GM12801 (cell line): ENCODE measurements around the gene DTNB.

Experiments used
- TF ChIP-seq, protein P1 (sequence below): IDR thresholded peaks from one replicate; pipeline ENCODE4 v1.5.1; 2011; ENCODE audit warnings: control low read depth; ENCODE audit not compliant: insufficient read length; ENCODE audit errors: extremely low read depth

DTNB gene

DNA sequence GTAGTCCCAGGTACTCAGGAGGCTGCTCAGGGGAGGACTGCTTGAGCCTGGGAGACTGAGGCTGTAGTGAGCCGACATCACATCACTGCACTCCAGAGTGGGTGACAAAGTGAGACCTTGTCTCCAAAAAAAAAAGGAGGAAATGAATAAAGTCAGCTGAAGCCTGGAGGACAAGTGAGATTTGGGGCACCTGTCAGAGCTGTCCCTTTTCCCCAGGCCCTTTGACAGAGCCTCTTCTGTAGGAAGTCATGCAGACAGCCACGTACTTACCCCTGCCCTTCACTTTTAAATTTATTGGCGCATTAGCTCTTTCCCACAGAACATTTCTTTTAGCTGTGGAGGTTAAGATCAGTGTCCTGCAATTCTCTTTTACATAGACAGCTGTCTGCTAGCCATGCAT, 180.7 kb downstream of the DTNB start:
- TF ChIP-seq, protein P1, sequence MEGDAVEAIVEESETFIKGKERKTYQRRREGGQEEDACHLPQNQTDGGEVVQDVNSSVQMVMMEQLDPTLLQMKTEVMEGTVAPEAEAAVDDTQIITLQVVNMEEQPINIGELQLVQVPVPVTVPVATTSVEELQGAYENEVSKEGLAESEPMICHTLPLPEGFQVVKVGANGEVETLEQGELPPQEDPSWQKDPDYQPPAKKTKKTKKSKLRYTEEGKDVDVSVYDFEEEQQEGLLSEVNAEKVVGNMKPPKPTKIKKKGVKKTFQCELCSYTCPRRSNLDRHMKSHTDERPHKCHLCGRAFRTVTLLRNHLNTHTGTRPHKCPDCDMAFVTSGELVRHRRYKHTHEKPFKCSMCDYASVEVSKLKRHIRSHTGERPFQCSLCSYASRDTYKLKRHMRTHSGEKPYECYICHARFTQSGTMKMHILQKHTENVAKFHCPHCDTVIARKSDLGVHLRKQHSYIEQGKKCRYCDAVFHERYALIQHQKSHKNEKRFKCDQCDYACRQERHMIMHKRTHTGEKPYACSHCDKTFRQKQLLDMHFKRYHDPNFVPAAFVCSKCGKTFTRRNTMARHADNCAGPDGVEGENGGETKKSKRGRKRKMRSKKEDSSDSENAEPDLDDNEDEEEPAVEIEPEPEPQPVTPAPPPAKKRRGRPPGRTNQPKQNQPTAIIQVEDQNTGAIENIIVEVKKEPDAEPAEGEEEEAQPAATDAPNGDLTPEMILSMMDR, result no peak

DNA sequence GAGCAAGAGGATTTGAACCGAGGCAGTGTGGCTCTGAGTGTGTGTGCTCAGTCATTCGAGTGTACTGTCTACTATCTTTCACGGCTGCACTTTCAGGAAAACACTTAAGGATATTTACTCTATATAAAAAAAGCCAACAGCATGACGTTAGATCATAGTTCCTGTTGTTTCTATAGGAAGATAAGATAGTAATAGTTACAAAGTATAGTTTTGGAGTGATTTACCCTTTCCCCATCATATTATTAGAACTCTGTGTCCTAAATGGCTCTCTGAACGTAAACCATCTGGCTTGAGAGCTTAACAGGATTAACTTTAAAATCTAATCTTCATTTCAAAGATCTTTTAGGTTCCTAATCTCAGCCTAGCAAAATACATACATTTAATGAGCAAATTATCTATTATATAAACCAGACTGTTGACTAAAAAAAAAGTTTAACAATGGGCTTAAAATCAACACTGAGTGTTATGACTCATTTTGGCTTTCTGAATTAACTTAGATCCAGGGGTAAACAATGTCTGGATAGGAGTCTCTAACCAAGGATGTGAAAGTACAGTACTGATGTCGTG, 181.3 kb downstream of the DTNB start:
- TF ChIP-seq, protein P1, result no peak

DNA sequence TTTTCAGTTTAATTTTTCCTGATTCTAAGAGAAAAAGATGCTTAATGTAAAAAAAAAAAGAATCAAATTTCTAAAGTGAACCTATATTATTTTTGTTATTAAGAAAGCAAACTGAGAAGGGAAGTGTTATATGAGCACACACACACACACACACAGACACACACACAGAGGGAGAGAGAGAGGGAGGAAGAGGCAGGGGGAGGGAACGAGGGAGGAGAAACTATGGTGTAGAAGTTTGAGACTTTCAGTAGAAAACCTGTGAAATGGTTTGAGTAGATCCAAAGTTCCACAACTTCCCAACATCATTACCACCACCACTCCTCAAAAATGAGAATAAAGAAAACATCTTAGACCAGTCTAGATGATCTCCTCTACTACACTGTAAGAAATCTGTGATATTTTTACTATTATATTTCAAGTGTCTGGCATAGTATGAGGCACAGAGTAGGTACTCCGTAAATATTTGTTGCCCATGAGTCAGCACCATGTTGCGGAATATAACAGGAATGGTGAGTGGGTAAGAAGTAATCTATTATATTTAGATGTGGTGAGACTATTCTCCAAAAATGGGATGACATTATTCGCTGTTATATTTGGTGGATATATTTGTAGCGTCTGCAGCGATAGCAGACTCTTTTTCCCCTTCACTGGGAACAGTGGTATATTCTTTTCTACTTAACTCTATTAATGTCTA, 182.2 kb downstream of the DTNB start:
- TF ChIP-seq, protein P1, result no peak

DNA sequence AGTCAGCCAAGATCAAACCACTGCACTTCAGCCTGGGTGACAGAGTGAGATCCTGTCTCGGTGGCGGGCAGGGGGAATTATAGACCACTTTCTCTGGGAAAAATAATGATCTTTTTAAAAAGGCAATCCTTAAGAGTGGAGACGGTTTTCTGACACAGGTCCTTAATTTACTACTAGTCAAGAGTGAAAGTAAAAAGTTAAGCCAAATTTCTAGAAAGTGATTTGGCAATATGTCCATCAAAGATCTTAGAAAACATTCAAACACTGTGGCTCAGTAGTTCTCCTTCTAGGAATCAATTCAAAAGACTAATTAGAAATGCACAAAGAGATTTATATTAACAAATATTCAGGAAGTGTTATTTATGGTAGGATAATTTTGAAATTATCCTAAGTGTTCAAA, 183.2 kb downstream of the DTNB start:
- TF ChIP-seq, protein P1, result no peak

DNA sequence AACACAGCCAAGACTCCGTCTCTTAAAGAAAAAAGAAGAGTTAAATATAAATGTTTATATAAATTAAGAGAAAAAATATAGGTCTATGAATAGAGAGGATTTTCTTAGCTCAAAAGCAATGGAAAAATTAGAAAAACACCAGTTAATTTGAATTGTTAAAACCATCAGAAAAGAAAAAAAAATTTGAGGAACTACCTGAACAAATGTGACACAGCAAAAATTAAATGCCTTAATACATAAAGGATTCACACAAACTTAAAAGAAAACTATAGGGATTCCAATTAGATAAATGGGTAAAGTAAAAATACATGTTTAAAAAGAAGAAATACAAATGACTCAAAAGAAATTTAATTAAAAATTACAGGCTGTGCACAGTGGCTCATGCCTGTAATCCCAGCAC, 183.7 kb downstream of the DTNB start:
- TF ChIP-seq, protein P1, result no peak

DNA sequence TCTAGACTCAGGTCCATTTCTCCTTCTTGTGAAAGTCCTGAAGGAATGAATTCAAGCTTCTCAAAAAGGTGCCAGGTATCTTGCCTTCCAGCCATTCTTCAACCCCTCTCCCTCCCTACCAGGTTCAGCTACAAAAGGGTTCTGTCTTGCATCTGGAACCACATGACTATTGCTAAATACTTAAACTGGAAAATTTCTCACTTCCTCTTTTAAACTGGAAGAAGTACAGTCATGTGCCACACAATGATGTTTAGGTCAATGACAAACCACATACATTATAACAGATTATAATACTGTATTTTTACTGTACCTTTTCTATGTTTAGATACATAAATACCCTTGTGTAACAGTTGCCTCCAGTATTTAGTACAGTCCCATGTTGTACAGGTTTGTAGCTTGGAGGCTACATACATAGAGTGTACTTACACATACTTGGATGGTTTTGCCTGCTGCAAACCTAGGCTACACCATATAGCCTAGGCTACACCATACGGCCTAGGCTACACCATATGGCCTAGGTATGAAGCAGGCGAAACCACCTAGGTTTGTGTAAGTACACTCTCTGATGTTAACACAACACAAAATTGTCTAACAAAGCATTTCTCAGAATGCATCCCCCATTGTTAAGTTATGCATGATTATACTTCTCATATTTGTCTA, 189.6 kb downstream of the DTNB start:
- TF ChIP-seq, protein P1, result no peak

DNA sequence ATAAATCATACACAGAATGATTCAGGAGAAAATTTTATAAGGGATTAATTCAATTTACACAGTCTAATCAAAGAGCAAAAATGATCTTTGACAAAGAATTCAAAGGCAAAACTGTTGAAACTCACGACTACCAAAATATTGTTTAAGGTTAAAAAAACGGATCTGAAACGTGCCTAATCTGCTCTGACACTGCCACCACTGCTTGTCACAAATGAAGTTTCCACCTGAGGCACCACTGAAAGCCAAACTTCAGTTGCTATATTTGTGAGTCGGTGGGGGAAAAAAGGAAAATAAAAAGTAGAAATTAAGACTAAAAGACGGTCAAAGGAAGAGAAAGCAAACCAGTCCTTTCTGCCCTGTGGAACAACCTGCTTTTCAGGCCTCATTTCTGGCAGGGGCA, 191.0 kb downstream of the DTNB start:
- TF ChIP-seq, protein P1, result no peak
